Liver (tissue), 9 donors: ENCODE data around the gene TPT1. TPM values are rescaled to one million over a fixed set of nuclear protein-coding genes. Genes with fewer than 3 reads are reported as not detected.

Experiments used
- DNase-seq: peaks from one replicate; pipeline ENCODE4 v3.0.0-alpha.2; 2017; ENCODE audit warnings: low spot score
- H3K27ac ChIP-seq, 2 donors: one replicate each; pipeline ENCODE4 v1.7.0; 2013; ENCODE audit warnings: inconsistent platforms in 2 of 2, low read length in 2 of 2, control low read depth in 1 of 2, low read depth in 1 of 2, mild to moderate bottlenecking in 1 of 2
- H3K27me3 ChIP-seq, 4 donors: one replicate each; pipeline versions ENCODE4 v1.6.1 to v1.7.0; 2013; ENCODE audit warnings: low read length in 3 of 4, inconsistent platforms in 1 of 4, mild to moderate bottlenecking in 1 of 4, moderate library complexity in 1 of 4; ENCODE audit not compliant: control insufficient read depth in 4 of 4, insufficient read depth in 4 of 4
- H3K36me3 ChIP-seq, 4 donors: one replicate each; pipeline versions ENCODE4 v1.6.1 to v1.7.0; 2013; ENCODE audit warnings: low read length in 3 of 4, mild to moderate bottlenecking in 3 of 4, low read depth in 1 of 4, moderate library complexity in 1 of 4; ENCODE audit not compliant: control insufficient read depth in 4 of 4, insufficient read depth in 3 of 4
- H3K4me1 ChIP-seq, 4 donors: one replicate each; pipeline versions ENCODE4 v1.6.1 to v1.7.0; 2013; ENCODE audit warnings: low read length in 3 of 4, mild to moderate bottlenecking in 3 of 4, moderate library complexity in 1 of 4; ENCODE audit not compliant: control insufficient read depth in 4 of 4, insufficient read depth in 4 of 4
- H3K4me3 ChIP-seq, 3 donors: one replicate each; pipeline versions ENCODE4 v1.6.1 to v1.7.0; 2013; ENCODE audit warnings: low read length in 3 of 3, control low read depth in 1 of 3, low read depth in 1 of 3, mild to moderate bottlenecking in 1 of 3
- H3K9ac ChIP-seq, 2 donors: one replicate each; pipeline ENCODE4 v1.7.0; 2013; ENCODE audit warnings: low read length in 2 of 2, mild to moderate bottlenecking in 2 of 2, moderate library complexity in 2 of 2, control low read depth in 1 of 2, low read depth in 1 of 2
- H3K9me3 ChIP-seq, 4 donors: one replicate each; pipeline versions ENCODE4 v1.6.1 to v1.7.0; 2013; ENCODE audit warnings: low read length in 3 of 4; ENCODE audit not compliant: control insufficient read depth in 4 of 4
- CTCF ChIP-seq: fragments of 150-350 bp; IDR thresholded peaks from 2 replicates; pipeline ENCODE4 v1.5.1; 2017; ENCODE audit warnings: improper control_type of control experiment, low read depth, low read length; ENCODE audit not compliant: missing input control
- EGR1 ChIP-seq, 2 donors: IDR thresholded peaks; 2 replicates each; pipeline ENCODE4 v1.6.1; 2016 to 2018; ENCODE audit warnings: antibody characterized with exemption in 2 of 2, low read depth in 2 of 2
- FOXA2 ChIP-seq: IDR thresholded peaks from 2 replicates; pipeline ENCODE4 v1.6.1; 2016; ENCODE audit warnings: antibody characterized with exemption
- GABPA ChIP-seq, 2 donors: IDR thresholded peaks in 1 of 2; conservative IDR thresholded peaks in 1 of 2; 2 replicates each; pipeline ENCODE4 v1.6.1; 2016; ENCODE audit warnings: antibody characterized with exemption in 2 of 2, mild to moderate bottlenecking in 1 of 2, moderate library complexity in 1 of 2
- HNF4A ChIP-seq, 2 donors: conservative IDR thresholded peaks; 2 replicates each; pipeline ENCODE4 v1.6.1; 2016; ENCODE audit warnings: antibody characterized with exemption in 2 of 2, mild to moderate bottlenecking in 2 of 2
- HNF4G ChIP-seq: IDR thresholded peaks from 2 replicates; pipeline ENCODE4 v1.6.1; 2016; ENCODE audit warnings: antibody characterized with exemption
- JUND ChIP-seq, 2 donors: IDR thresholded peaks; 2 replicates each; pipeline ENCODE4 v1.6.1; 2016; ENCODE audit warnings: antibody characterized with exemption in 2 of 2
- RXRA ChIP-seq, 2 donors: IDR thresholded peaks; 2 replicates each; pipeline ENCODE4 v1.6.1; 2017 to 2018; ENCODE audit warnings: antibody characterized with exemption in 2 of 2, mild to moderate bottlenecking in 1 of 2
- TAF1 ChIP-seq: conservative IDR thresholded peaks from 2 replicates; pipeline ENCODE4 v1.6.1; 2016; ENCODE audit warnings: antibody characterized with exemption, mild to moderate bottlenecking
- YY1 ChIP-seq: IDR thresholded peaks from 2 replicates; pipeline ENCODE4 v1.6.1; 2016; ENCODE audit warnings: antibody characterized with exemption, mild to moderate bottlenecking
- WGBS: extraction: QIAGEN DNeasy Blood & Tissue Kit; methylation state at CpG from one replicate; pipeline ENCODE4 v1.1.7; 2013; 5-methylcytosine and 5-hydroxymethylcytosine counted together
- polyA plus RNA-seq, 2 donors: library from polyadenylated mRNA; stranded (reverse) in 1 of 2; unstranded in 1 of 2; fragments of 200-250 nt in 1 of 2; fragments of >200 nt in 1 of 2; fragmentation: Nextera tagmentation in 1 of 2; extraction: Ambion mirVana in 1 of 2; gene quantifications; one replicate each; pipeline versions ENCODE4 v1.2.1 to v1.2.3, GENCODE V29; 2013 to 2015
- total RNA-seq, 2 donors: library from RNA; depleted of rRNA; stranded (reverse); fragments of >200 nt; gene quantifications; one replicate each; pipeline ENCODE4 v1.2.3, GENCODE V29; 2014
- TF ChIP-seq, protein P1 (sequence below): IDR thresholded peaks from 2 replicates; pipeline ENCODE4 v1.6.1; 2016; ENCODE audit warnings: antibody characterized with exemption, mild to moderate bottlenecking
- donor health status: healthy.
- donor health status: healthy.
- donor health status: healthy.
- donor health status: healthy.
- donor health status: healthy.

Gene TPT1
- total and polyA plus RNA-seq, 4 donors, result 1,382 to 2,885 (median 1,815) TPM

DNA sequence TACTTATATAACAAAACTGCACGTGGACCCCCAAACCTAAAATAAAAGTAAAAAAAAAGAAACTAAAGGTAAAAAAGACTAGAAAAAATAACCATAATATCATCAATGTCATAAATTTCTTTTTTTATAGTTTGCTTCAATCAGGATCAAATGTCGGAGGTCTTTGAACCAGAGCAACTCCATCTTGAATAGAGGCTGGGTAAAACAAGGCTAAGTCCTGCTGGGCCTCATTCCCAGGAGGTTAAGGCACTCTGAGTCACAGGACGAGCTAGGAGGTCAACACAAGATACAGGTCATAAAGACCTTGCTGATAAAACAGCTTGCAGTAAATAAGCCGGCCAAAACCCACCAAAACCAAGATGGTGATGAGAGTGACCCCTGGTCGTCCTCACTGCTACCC lies 24.0 kb downstream of the TPT1 start:
- no peak overlapping the region for H3K4me3 ChIP-seq
- no peaks in the 10 kb centered on the region for H3K27me3 ChIP-seq
- no peaks in the 10 kb centered on the region for H3K36me3 ChIP-seq
- DNase-seq, result no peak
- WGBS, result 85% methylated on average over 5 of the region's 5 CpGs
- H3K27ac ChIP-seq, result no peak overlapping the region
- H3K9ac ChIP-seq, result no peak overlapping the region
- H3K9me3 ChIP-seq, result no peaks in the 10 kb centered on the region
- TF ChIP-seq GABPA (IDR thresholded peaks at IDR 0.05 in 1 of 2, conservative IDR thresholded peaks at IDR 0.05 in 1 of 2), result no peak
- no peak for TF ChIP-seq FOXA2
- no peak for TF ChIP-seq JUND (IDR thresholded peaks at IDR 0.05)
- TF ChIP-seq CTCF, result no peak
- no peak for TF ChIP-seq RXRA (IDR thresholded peaks at IDR 0.05)
- TF ChIP-seq, protein P1, sequence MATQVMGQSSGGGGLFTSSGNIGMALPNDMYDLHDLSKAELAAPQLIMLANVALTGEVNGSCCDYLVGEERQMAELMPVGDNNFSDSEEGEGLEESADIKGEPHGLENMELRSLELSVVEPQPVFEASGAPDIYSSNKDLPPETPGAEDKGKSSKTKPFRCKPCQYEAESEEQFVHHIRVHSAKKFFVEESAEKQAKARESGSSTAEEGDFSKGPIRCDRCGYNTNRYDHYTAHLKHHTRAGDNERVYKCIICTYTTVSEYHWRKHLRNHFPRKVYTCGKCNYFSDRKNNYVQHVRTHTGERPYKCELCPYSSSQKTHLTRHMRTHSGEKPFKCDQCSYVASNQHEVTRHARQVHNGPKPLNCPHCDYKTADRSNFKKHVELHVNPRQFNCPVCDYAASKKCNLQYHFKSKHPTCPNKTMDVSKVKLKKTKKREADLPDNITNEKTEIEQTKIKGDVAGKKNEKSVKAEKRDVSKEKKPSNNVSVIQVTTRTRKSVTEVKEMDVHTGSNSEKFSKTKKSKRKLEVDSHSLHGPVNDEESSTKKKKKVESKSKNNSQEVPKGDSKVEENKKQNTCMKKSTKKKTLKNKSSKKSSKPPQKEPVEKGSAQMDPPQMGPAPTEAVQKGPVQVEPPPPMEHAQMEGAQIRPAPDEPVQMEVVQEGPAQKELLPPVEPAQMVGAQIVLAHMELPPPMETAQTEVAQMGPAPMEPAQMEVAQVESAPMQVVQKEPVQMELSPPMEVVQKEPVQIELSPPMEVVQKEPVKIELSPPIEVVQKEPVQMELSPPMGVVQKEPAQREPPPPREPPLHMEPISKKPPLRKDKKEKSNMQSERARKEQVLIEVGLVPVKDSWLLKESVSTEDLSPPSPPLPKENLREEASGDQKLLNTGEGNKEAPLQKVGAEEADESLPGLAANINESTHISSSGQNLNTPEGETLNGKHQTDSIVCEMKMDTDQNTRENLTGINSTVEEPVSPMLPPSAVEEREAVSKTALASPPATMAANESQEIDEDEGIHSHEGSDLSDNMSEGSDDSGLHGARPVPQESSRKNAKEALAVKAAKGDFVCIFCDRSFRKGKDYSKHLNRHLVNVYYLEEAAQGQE, result no peak
- peaks cover 0 to 12% (median 10%) of the 10 kb centered on the region in 4 donors for H3K4me1 ChIP-seq

DNA sequence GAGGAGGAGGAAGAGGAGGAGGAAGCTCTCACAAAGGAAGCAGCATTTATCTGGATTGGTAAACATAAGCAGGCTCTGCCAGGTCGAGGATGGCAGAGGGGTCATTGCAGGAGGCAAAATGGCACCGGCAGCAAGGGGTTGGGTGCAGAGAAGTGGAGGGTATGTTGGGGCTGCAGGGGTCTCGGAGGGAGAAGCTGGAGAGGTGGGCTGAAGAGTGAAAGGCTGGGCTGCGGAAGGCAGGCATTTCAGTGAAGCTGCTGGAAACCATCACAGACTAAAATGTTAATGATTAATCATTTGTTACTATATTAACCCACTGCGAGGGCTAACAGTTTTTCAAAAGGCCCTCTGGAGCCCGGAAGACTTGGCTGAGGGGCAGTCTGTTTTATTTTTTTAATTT lies 24.6 kb downstream of the TPT1 start:
- DNase-seq, result no peak
- 21% methylated on average over 6 of the region's 6 CpGs for WGBS
- H3K27me3 ChIP-seq, result no peaks in the 10 kb centered on the region
- TF ChIP-seq TAF1 (peak; percentile 33), EGR1 (IDR thresholded peaks at IDR 0.05; ENCODE audit: low read depth in 2 of 2) (no peak), CTCF (no peak), HNF4A (conservative IDR thresholded peaks at IDR 0.05) (peak in 1 of 2 donors; percentile 15), JUND (IDR thresholded peaks at IDR 0.05) (no peak), HNF4G (no peak), RXRA (IDR thresholded peaks at IDR 0.05) (no peak), YY1 (peak; percentile 87)
- TF ChIP-seq, protein P1, result peak; percentile 38
- no peaks in the 10 kb centered on the region for H3K9me3 ChIP-seq
- H3K4me1 ChIP-seq, result peaks cover 0 to 14% (median 12%) of the 10 kb centered on the region in 4 donors
- peak overlapping the region; percentile 43 to 75 (median 72) for H3K4me3 ChIP-seq
- no peaks in the 10 kb centered on the region for H3K36me3 ChIP-seq
- H3K9ac ChIP-seq, result peak overlapping the region in 1 of 2 donors; percentile 64
- peak overlapping the region; percentile 66 to 79 for H3K27ac ChIP-seq
